T-helper 2 cell treated with Interferon-gamma antibody and Interleukin-4, amounts not matched to agents 100 ng/mL and 5 ng/mL, for 36 hours (primary cell): ENCODE data around the gene TUT4. TPM values are rescaled to one million over a fixed set of nuclear protein-coding genes. Genes with fewer than 3 reads are reported as not detected.

Experiments used
- intact Hi-C: fragments of 100-400 bp; cut with micrococcal nuclease; formaldehyde crosslinking; loops from one replicate; pipeline ENCODE4 v1.15.1; 2023
- total RNA-seq: library from RNA; stranded (reverse); gene quantifications from 2 replicates; pipeline ENCODE4 v1.2.3, GENCODE V29; 2022

Gene TUT4
- total RNA-seq, 1 donor from 2014 or later, result 70.8 TPM

DNA sequence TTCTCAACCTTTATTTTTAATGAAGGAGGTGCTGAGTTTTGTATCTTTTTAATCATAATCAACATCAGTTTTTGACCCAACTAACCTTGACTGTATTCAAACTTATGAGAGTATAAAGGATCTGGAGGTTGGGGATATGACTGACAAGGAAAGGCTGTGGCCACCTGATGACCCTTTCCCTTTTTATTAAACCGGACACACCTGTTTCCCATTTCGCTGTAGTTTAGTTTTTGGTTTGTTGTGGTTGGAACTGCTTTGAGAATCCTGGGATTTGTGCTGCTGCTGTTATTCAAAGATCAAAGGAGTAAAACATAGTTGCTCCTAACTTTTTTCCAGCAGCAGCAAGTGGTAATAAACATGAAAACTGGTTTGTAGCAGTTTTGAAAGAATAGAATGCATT, 136.1 kb downstream of the TUT4 start:
- intact Hi-C loops, result no loop called here

DNA sequence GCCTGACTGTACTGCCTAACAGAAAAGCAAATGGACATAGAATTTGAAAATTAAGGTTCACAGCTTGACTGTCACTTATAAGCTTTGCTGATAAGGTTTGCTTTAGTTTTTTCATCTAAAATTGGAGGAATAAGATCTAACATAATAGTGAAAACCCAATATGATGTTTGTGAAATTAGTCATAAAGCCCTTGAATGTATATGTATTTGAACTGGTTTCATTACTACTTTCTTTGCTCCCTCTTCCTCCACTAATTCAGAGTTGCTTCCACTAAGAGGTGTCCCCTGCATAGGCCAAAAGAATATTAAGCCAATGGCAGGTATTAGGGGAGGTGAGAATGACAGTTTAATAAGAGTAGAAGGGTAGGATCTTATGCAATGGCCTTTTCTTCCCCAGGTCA, 137.9 kb downstream of the TUT4 start:
- intact Hi-C loops, result no loop called here

DNA sequence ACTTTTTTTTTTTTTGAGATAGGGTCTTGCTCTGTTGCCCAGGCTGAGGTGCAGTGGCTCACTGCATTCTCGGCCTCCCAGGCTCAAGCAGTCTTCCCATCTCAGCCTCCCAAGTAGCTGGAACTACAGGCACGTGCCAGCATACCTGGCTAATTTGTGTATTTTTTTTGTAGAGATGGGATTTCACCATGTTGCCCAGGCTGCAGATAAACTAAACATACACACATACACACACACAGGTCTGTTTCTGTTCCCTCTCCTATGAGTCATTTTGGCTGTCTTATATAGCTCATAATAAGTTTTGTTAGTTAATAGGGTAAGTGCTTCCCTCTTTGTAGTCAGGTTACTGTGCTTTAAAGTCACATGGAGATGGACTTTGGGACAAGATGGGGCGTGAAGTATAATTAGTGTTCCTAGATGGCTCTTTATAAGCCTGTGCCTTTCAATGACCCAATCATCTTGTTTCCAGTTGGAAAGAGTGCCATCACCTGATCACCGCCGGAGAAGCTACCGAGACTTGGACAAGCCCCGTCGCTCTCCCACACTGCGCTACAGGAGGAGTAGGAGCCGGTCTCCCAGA, 139.4 kb downstream of the TUT4 start:
- intact Hi-C loops, result no loop called here

DNA sequence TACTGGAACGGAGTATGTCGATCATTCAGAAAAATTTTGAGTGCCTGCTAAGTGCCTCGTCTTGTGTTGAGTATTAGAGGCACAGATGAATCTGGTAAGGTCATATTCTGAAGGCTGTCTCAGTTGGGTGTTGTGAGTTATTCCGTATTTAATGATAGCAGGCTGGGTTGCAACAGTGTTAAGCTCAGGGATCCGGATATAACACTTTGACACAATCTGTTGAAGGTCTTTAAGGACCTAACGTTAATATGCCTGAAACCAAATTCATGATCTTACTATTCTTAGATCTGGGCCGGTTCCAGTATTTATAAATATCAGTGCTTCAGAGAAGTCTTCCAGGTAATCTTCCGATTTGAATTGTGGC, 147.9 kb downstream of the TUT4 start:
- intact Hi-C loops, result loop anchor here (1.0 to 10.0 kb wide), 6 partner anchors 19 to 520 kb away; partner anchors contain the start of genes CC2D1B, ECHDC2, SCP2 and TUT4

DNA sequence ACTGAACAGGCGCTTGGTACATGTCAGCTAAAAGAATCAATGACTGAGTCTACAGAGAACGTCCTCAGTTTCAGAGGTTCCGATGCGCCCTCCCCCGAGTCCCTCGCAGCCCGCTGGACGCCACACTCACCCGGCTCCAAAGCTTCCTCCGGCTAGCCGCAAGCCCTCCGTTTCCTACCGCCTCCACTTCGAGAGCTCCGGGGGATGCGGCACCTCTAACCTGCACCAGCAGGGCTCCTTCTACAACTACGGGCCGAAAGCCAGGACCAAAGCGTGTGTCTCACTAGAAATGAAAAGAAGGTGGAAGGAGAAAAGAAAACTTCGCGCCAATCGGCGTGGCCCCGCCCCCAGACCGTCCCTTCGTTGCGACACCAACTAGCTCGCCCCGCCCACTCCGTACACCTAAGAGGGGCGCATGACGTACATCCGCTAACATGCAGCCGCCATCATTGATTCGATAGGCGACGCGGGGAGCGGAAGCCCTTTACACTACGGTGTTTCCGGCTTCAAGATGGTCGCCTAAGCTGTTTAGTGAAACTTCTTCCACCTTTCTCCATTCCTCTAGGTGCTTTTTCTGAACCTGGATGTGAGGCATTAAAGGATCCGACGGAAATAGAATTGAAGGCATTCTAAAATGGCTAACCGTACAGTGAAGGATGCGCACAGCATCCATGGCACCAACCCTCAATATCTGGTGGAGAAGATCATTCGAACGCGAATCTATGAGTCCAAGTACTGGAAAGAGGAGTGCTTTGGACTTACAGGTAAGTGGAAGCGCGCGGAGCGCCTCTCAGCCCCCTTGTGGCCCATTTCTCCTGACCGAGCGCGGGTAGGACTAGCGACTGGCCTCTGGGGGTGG, 148.5 kb downstream of the TUT4 start, which contains the start of the genes ORC1 and PRPF38A:
TSS of gene ORC1 (minus strand) at position 308 of the 859 bp plus-strand sequence. CDS start 2,200 bp downstream, outside the sequence.
TSS of gene PRPF38A (plus strand) at position 487 of the 859 bp plus-strand sequence. CDS start at position 635, 148 bp downstream.
- intact Hi-C loops, result loop anchor here (1.0 to 10.0 kb wide), 6 partner anchors 20 to 520 kb away; partner anchors contain the start of genes CC2D1B, ECHDC2, SCP2 and TUT4

DNA sequence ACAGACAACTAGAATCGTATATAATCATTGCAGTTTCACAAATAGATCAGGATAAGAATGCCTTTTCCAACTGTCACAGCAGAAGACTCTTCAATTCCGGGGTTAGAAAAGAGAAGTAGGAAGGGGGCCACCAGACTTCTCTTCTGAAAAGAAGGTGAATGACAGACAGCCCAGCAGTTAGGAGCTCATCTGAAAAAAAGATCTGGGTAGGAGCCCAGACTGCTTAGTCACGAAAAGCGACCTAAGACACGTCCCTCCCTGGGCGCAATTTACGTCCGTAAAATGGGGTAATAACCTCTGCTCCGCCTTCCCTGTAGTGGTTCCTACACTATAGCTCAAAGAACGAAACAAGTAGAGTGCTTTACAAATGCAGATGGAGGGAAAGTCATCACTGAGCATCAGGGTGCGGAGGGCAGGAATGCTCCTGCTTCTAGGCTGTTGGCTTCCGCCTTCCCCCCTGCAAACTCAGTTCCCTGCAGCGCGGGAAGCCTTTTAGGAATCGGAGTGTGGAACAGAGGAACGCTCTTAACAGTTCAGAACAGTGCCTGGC, 149.3 kb downstream of the TUT4 start:
- intact Hi-C loops, result loop anchor here (1.0 to 10.0 kb wide), 6 partner anchors 21 to 521 kb away; partner anchors contain the start of genes CC2D1B, ECHDC2, SCP2 and TUT4

DNA sequence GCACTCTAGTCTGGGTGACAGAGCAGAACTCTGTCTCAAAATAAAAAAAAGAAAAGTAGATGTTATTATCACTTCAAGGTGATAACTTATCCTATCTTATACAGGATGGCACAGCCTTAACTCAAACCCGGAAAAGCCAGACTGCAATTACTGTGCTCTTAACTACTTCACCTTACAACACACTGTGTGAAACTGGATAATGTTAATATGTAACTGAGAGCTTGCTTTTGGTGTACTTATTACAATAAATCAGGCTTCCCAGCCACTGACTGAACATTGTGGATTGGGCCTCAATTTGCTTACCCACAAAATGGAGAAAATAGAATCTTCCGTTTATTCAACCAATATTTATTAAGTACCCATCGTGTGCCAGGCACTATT, 150.0 kb downstream of the TUT4 start:
- intact Hi-C loops, result loop anchor here (10.0 kb wide), 1 partner anchor 522 kb away; the partner anchor contains the start of genes ECHDC2 and SCP2

DNA sequence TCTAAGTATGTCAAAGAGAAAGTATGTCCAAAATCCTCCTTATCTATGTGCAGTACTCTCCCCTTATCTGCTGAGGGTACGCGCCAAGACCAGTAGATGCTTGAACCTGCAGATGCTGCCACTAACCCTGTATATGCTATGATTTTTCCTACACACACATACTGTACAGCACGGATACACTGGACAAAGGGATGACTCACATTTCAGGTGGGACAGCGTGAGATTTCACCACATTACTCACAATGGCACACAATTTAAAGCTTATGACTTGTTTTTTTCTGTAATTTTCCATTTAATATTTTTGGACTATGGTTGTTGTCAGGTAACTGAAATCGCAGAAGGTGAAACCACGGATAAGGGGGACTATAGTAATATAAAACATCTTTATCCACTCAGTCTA, 152.8 kb downstream of the TUT4 start:
- intact Hi-C loops, result loop anchor here (10.0 kb wide), 1 partner anchor 525 kb away; the partner anchor contains the start of genes ECHDC2 and SCP2

DNA sequence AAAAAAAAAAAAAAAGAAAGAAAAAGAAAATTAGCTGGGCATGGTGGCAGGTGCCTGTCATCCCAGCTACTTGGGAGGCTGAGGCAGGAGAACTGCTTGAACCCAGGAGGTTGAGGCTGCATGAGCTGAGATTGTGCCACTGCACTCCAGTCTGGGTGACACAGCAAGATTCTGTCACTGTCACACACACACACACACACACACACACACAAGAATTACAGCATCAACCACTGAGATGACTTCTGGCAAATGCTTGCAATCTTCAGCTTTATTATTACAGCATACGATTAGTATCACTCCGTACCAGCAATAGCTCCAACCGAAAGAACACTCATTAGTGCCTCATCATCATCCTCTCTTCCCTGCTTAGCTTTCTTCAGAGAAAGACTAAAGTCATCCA, 153.3 kb downstream of the TUT4 start:
- intact Hi-C loops, result loop anchor here (10.0 kb wide), 1 partner anchor 525 kb away; the partner anchor contains the start of genes ECHDC2 and SCP2

DNA sequence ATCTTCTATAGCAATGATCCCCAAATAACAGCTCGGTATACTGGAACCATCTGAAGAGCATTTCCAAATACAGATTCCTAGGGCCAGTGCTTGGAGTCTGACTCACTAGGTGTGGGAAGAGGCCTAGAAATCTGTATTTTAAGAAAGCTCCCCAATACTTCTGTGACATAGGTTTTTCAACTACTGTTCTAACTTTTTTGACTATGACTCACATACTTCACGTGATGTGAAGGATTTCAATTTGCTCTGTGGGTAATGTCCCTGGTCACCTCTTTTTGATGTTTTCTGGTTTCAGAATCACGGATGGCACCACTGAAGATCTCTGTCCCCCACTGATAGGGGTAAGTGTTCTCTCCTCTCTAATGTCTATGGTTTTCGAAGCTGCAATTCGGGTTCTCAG, 159.7 kb downstream of the TUT4 start:
- intact Hi-C loops, result no loop called here

DNA sequence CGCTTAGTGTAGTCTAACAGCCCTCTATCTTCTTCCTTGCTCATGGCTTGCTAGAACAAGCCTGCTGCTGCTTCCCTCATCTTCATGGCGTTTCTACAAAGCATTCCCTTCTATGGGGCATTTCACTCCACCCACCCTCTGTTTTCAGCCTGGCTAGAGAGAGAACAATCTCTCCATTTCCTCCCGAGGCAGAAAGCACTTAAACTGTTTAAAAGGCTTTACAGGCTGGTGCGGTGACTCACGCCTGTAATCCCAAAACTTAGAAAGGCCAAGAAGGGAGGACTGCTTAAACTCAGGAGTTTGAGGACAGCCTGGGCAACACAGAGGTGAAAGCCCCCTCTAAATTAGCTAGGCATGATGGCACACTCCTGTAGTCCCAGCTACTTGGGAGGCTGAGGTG, 166.4 kb downstream of the TUT4 start:
- intact Hi-C loops, result no loop called here

DNA sequence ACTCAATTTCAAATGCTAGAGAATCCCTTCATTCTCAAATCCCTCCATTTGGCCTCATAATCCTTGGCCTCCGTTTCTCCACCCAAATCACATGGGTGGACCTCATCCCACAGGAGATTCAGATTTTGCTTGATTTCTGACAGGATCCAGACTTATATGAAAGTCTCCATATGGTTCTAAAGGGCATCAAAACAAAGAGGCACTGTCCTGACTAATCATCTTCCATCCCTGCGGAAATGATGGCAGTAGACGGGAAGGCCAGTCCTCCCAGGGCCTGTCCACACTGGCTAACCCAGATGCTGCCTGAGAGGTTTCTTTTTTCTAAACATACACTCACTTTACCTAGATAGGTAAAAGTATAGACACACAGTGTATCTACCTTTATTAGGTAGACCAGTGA, 167.5 kb downstream of the TUT4 start:
- intact Hi-C loops, result no loop called here

Other genes with a start within 250 kb of the TUT4 start
- gene CC2D1B, start 186.9 kb downstream of the TUT4 start, total RNA-seq, result 47.1 and 49.1 TPM in 2 replicates
- 34.5 and 37.6 TPM in 2 replicates for gene ORC1, start 148.7 kb downstream of the TUT4 start, total RNA-seq
- 101 and 102 TPM in 2 replicates for gene PRPF38A, start 148.5 kb downstream of the TUT4 start, total RNA-seq
- 23.0 and 26.7 TPM in 2 replicates for gene GPX7, start 49.3 kb upstream of the TUT4 start, total RNA-seq
- 6.1 and 8.4 TPM in 2 replicates for gene SHISAL2A, start 80.1 kb upstream of the TUT4 start, total RNA-seq
- 18.5 and 19.4 TPM in 2 replicates for gene COA7, start 145.3 kb upstream of the TUT4 start, total RNA-seq
- gene ZYG11B, start 173.4 kb upstream of the TUT4 start, total RNA-seq, result 13.3 and 13.6 TPM in 2 replicates